Measurements from ENCODE around the gene B9D2.

DNA sequence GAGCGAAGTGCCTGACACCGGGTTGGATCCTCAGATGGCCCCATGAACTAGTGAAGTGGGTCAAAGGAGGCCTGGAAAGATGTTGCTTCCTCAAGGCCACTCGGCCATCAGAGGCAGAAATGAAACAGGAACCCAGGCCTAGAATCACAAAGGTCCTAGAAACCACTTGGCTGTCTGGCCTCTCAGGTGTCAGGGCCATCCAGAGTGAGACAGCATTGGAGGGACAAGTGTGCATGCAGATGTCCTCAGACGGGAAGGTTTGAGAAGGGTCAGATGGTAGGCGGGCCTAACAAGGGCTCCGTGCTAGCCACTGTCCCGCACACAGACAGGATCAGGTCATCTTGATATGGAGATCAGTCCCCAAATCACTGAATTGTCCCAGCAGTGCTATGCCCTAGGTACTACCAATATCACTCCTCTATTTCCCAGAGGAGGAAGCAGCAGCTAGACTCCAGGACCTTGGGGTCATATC lies 39.7 kb downstream of the B9D2 start:
- TF ChIP-seq, protein P1, sequence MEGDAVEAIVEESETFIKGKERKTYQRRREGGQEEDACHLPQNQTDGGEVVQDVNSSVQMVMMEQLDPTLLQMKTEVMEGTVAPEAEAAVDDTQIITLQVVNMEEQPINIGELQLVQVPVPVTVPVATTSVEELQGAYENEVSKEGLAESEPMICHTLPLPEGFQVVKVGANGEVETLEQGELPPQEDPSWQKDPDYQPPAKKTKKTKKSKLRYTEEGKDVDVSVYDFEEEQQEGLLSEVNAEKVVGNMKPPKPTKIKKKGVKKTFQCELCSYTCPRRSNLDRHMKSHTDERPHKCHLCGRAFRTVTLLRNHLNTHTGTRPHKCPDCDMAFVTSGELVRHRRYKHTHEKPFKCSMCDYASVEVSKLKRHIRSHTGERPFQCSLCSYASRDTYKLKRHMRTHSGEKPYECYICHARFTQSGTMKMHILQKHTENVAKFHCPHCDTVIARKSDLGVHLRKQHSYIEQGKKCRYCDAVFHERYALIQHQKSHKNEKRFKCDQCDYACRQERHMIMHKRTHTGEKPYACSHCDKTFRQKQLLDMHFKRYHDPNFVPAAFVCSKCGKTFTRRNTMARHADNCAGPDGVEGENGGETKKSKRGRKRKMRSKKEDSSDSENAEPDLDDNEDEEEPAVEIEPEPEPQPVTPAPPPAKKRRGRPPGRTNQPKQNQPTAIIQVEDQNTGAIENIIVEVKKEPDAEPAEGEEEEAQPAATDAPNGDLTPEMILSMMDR (IDR thresholded peaks at IDR 0.05; ENCODE audit: borderline replicate concordance, extremely low read depth, low read length, poor library complexity, severe bottlenecking): no peak
- no peak for TF ChIP-seq EZH2 (IDR thresholded peaks at IDR 0.05; ENCODE audit: borderline replicate concordance, low read depth, low read length, severe bottlenecking)
